Epithelial cell of alveolus of lung (primary cell): ENCODE results near the gene FOXA2. TPM values are rescaled to one million over a fixed set of nuclear protein-coding genes. Genes with fewer than 3 reads are reported as not detected.

ENCODE experiments used
- total RNA-seq: library from RNA; depleted of rRNA; stranded (reverse); fragments of >200 nt; gene quantifications from 2 replicates; pipeline ENCODE4 v1.2.1, GENCODE V29; 2015

Gene FOXA2
- 0.91 TPM in 1 of 2 replicates, not detected in the other for total RNA-seq

GRCh38 chr20:22584522-22584921, at the start of gene FOXA2:
Gene FOXA2, minus strand, starts transcription at chr20:22584572. Its CDS starts 294 bp downstream, at chr20:22584278.

